ENCODE data around the gene OR5H6.

- TF ChIP-seq CTCF (IDR thresholded peaks at IDR 0.05; ENCODE audit: low read length) (no peak), EZH2 (optimal IDR thresholded peaks at IDR 0.05; ENCODE audit: low read depth, low read length) (no peak), EZH2phosphoT487 (IDR thresholded peaks at IDR 0.05; ENCODE audit: low read length) (no peak)
Observed at GRCh38 chr3:98240131-98240530, 23.9 kb upstream of the OR5H6 start.
